Liver (tissue), 9 donors: ENCODE results near the gene KCND2. TPM values are rescaled to one million over a fixed set of nuclear protein-coding genes. Genes with fewer than 3 reads are reported as not detected.

Experiments used
- DNase-seq: peaks from one replicate; pipeline ENCODE4 v3.0.0-alpha.2; 2017; ENCODE audit warnings: low spot score
- H3K27ac ChIP-seq, 2 donors: one replicate each; pipeline ENCODE4 v1.7.0; 2013; ENCODE audit warnings: inconsistent platforms in 2 of 2, low read length in 2 of 2, control low read depth in 1 of 2, low read depth in 1 of 2, mild to moderate bottlenecking in 1 of 2
- H3K27me3 ChIP-seq, 4 donors: one replicate each; pipeline versions ENCODE4 v1.6.1 to v1.7.0; 2013; ENCODE audit warnings: low read length in 3 of 4, inconsistent platforms in 1 of 4, mild to moderate bottlenecking in 1 of 4, moderate library complexity in 1 of 4; ENCODE audit not compliant: control insufficient read depth in 4 of 4, insufficient read depth in 4 of 4
- H3K36me3 ChIP-seq, 4 donors: one replicate each; pipeline versions ENCODE4 v1.6.1 to v1.7.0; 2013; ENCODE audit warnings: low read length in 3 of 4, mild to moderate bottlenecking in 3 of 4, low read depth in 1 of 4, moderate library complexity in 1 of 4; ENCODE audit not compliant: control insufficient read depth in 4 of 4, insufficient read depth in 3 of 4
- H3K4me1 ChIP-seq, 4 donors: one replicate each; pipeline versions ENCODE4 v1.6.1 to v1.7.0; 2013; ENCODE audit warnings: low read length in 3 of 4, mild to moderate bottlenecking in 3 of 4, moderate library complexity in 1 of 4; ENCODE audit not compliant: control insufficient read depth in 4 of 4, insufficient read depth in 4 of 4
- H3K4me3 ChIP-seq, 3 donors: one replicate each; pipeline versions ENCODE4 v1.6.1 to v1.7.0; 2013; ENCODE audit warnings: low read length in 3 of 3, control low read depth in 1 of 3, low read depth in 1 of 3, mild to moderate bottlenecking in 1 of 3
- H3K9ac ChIP-seq, 2 donors: one replicate each; pipeline ENCODE4 v1.7.0; 2013; ENCODE audit warnings: low read length in 2 of 2, mild to moderate bottlenecking in 2 of 2, moderate library complexity in 2 of 2, control low read depth in 1 of 2, low read depth in 1 of 2
- H3K9me3 ChIP-seq, 4 donors: one replicate each; pipeline versions ENCODE4 v1.6.1 to v1.7.0; 2013; ENCODE audit warnings: low read length in 3 of 4; ENCODE audit not compliant: control insufficient read depth in 4 of 4
- EGR1 ChIP-seq, 2 donors: IDR thresholded peaks; 2 replicates each; pipeline ENCODE4 v1.6.1; 2016 to 2018; ENCODE audit warnings: antibody characterized with exemption in 2 of 2, low read depth in 2 of 2
- FOXA1 ChIP-seq: IDR thresholded peaks from 2 replicates; pipeline ENCODE4 v1.6.1; 2016; ENCODE audit warnings: antibody characterized with exemption
- GABPA ChIP-seq, 2 donors: IDR thresholded peaks in 1 of 2; conservative IDR thresholded peaks in 1 of 2; 2 replicates each; pipeline ENCODE4 v1.6.1; 2016; ENCODE audit warnings: antibody characterized with exemption in 2 of 2, mild to moderate bottlenecking in 1 of 2, moderate library complexity in 1 of 2
- HNF4A ChIP-seq, 2 donors: conservative IDR thresholded peaks; 2 replicates each; pipeline ENCODE4 v1.6.1; 2016; ENCODE audit warnings: antibody characterized with exemption in 2 of 2, mild to moderate bottlenecking in 2 of 2
- HNF4G ChIP-seq: IDR thresholded peaks from 2 replicates; pipeline ENCODE4 v1.6.1; 2016; ENCODE audit warnings: antibody characterized with exemption
- JUND ChIP-seq, 2 donors: IDR thresholded peaks; 2 replicates each; pipeline ENCODE4 v1.6.1; 2016; ENCODE audit warnings: antibody characterized with exemption in 2 of 2
- NR2F2 ChIP-seq: IDR thresholded peaks from 2 replicates; pipeline ENCODE4 v1.6.1; 2016; ENCODE audit warnings: antibody characterized with exemption
- RAD21 ChIP-seq, 2 donors: IDR thresholded peaks; 2 replicates each; pipeline ENCODE4 v1.6.1; 2016; ENCODE audit warnings: antibody characterized with exemption in 2 of 2, mild to moderate bottlenecking in 2 of 2
- RXRA ChIP-seq, 2 donors: IDR thresholded peaks; 2 replicates each; pipeline ENCODE4 v1.6.1; 2017 to 2018; ENCODE audit warnings: antibody characterized with exemption in 2 of 2, mild to moderate bottlenecking in 1 of 2
- SP1 ChIP-seq: IDR thresholded peaks from 2 replicates; pipeline ENCODE4 v1.6.1; 2018; ENCODE audit warnings: antibody characterized with exemption, mild to moderate bottlenecking
- TAF1 ChIP-seq: conservative IDR thresholded peaks from 2 replicates; pipeline ENCODE4 v1.6.1; 2016; ENCODE audit warnings: antibody characterized with exemption, mild to moderate bottlenecking
- YY1 ChIP-seq: IDR thresholded peaks from 2 replicates; pipeline ENCODE4 v1.6.1; 2016; ENCODE audit warnings: antibody characterized with exemption, mild to moderate bottlenecking
- WGBS: extraction: QIAGEN DNeasy Blood & Tissue Kit; methylation state at CpG from one replicate; pipeline ENCODE4 v1.1.7; 2013; 5-methylcytosine and 5-hydroxymethylcytosine counted together
- polyA plus RNA-seq, 2 donors: library from polyadenylated mRNA; stranded (reverse) in 1 of 2; unstranded in 1 of 2; fragments of 200-250 nt in 1 of 2; fragments of >200 nt in 1 of 2; fragmentation: Nextera tagmentation in 1 of 2; extraction: Ambion mirVana in 1 of 2; gene quantifications; one replicate each; pipeline versions ENCODE4 v1.2.1 to v1.2.3, GENCODE V29; 2013 to 2015
- total RNA-seq, 2 donors: library from RNA; depleted of rRNA; stranded (reverse); fragments of >200 nt; gene quantifications; one replicate each; pipeline ENCODE4 v1.2.3, GENCODE V29; 2014
- TF ChIP-seq, protein P1 (sequence below): IDR thresholded peaks from 2 replicates; pipeline ENCODE4 v1.6.1; 2016; ENCODE audit warnings: antibody characterized with exemption, mild to moderate bottlenecking
- TF ChIP-seq, protein P2 (sequence below): IDR thresholded peaks from 2 replicates; pipeline ENCODE4 v1.6.1; 2016; ENCODE audit warnings: antibody characterized with exemption
- TF ChIP-seq, protein P3 (sequence below): IDR thresholded peaks from 2 replicates; pipeline ENCODE4 v1.6.1; 2016; ENCODE audit warnings: antibody characterized with exemption
- TF ChIP-seq, protein P4 (sequence below): IDR thresholded peaks from 2 replicates; pipeline ENCODE4 v1.6.1; 2016; ENCODE audit warnings: antibody characterized with exemption
- TF ChIP-seq, protein P5 (sequence below): fragments of 150-350 bp; IDR thresholded peaks from 2 replicates; pipeline ENCODE4 v1.5.1; 2017; ENCODE audit warnings: improper control_type of control experiment, low read depth, low read length; ENCODE audit not compliant: missing input control
- donor health status: healthy.
- donor health status: healthy.
- donor health status: healthy.
- donor health status: healthy.
- donor health status: healthy.

KCND2 gene
- total and polyA plus RNA-seq, 4 donors, result 0.02 to 0.22 (median 0.07) TPM

DNA sequence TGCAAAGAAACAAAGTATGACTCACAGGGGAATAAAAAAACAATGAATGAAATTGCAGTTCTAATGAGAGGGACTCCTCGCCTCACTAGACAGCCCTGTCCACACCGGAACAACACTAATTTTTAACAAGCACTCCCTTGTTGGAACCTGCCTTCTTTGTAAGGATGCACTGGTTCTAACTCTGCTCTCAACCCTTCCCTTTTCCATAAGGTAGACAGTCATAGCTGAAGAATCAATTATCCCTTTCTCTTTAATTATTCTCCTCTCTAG lies 519.8 kb downstream of the KCND2 start:
- over 99% methylated on average over 2 of the region's 2 CpGs for WGBS
- Histone ChIP-seq H3K36me3 (peaks cover 0 to 6% (median 3%) of the 10 kb centered on the region in 4 donors), H3K9ac (no peak overlapping the region), H3K4me1 (peaks cover 0 to 3% (median 0%) of the 10 kb centered on the region in 4 donors), H3K27me3 (no peaks in the 10 kb centered on the region), H3K9me3 (peaks cover 0 to 3% (median 1%) of the 10 kb centered on the region in 4 donors), H3K4me3 (no peak overlapping the region), H3K27ac (no peak overlapping the region)
- TF ChIP-seq JUND (IDR thresholded peaks at IDR 0.05) (no peak), RAD21 (IDR thresholded peaks at IDR 0.05) (no peak), GABPA (IDR thresholded peaks at IDR 0.05 in 1 of 2, conservative IDR thresholded peaks at IDR 0.05 in 1 of 2) (no peak), NR2F2 (no peak), HNF4A (conservative IDR thresholded peaks at IDR 0.05) (no peak), HNF4G (no peak), SP1 (no peak), RXRA (IDR thresholded peaks at IDR 0.05) (no peak), FOXA1 (no peak), YY1 (no peak), TAF1 (no peak), EGR1 (IDR thresholded peaks at IDR 0.05; ENCODE audit: low read depth in 2 of 2) (no peak)
- TF ChIP-seq, protein P1, sequence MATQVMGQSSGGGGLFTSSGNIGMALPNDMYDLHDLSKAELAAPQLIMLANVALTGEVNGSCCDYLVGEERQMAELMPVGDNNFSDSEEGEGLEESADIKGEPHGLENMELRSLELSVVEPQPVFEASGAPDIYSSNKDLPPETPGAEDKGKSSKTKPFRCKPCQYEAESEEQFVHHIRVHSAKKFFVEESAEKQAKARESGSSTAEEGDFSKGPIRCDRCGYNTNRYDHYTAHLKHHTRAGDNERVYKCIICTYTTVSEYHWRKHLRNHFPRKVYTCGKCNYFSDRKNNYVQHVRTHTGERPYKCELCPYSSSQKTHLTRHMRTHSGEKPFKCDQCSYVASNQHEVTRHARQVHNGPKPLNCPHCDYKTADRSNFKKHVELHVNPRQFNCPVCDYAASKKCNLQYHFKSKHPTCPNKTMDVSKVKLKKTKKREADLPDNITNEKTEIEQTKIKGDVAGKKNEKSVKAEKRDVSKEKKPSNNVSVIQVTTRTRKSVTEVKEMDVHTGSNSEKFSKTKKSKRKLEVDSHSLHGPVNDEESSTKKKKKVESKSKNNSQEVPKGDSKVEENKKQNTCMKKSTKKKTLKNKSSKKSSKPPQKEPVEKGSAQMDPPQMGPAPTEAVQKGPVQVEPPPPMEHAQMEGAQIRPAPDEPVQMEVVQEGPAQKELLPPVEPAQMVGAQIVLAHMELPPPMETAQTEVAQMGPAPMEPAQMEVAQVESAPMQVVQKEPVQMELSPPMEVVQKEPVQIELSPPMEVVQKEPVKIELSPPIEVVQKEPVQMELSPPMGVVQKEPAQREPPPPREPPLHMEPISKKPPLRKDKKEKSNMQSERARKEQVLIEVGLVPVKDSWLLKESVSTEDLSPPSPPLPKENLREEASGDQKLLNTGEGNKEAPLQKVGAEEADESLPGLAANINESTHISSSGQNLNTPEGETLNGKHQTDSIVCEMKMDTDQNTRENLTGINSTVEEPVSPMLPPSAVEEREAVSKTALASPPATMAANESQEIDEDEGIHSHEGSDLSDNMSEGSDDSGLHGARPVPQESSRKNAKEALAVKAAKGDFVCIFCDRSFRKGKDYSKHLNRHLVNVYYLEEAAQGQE, result no peak
- TF ChIP-seq, protein P2, sequence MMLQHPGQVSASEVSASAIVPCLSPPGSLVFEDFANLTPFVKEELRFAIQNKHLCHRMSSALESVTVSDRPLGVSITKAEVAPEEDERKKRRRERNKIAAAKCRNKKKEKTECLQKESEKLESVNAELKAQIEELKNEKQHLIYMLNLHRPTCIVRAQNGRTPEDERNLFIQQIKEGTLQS, result no peak
- TF ChIP-seq, protein P3, sequence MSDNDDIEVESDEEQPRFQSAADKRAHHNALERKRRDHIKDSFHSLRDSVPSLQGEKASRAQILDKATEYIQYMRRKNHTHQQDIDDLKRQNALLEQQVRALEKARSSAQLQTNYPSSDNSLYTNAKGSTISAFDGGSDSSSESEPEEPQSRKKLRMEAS, result no peak
- TF ChIP-seq, protein P4, sequence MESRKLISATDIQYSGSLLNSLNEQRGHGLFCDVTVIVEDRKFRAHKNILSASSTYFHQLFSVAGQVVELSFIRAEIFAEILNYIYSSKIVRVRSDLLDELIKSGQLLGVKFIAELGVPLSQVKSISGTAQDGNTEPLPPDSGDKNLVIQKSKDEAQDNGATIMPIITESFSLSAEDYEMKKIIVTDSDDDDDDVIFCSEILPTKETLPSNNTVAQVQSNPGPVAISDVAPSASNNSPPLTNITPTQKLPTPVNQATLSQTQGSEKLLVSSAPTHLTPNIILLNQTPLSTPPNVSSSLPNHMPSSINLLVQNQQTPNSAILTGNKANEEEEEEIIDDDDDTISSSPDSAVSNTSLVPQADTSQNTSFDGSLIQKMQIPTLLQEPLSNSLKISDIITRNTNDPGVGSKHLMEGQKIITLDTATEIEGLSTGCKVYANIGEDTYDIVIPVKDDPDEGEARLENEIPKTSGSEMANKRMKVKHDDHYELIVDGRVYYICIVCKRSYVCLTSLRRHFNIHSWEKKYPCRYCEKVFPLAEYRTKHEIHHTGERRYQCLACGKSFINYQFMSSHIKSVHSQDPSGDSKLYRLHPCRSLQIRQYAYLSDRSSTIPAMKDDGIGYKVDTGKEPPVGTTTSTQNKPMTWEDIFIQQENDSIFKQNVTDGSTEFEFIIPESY, result no peak
- TF ChIP-seq, protein P5, sequence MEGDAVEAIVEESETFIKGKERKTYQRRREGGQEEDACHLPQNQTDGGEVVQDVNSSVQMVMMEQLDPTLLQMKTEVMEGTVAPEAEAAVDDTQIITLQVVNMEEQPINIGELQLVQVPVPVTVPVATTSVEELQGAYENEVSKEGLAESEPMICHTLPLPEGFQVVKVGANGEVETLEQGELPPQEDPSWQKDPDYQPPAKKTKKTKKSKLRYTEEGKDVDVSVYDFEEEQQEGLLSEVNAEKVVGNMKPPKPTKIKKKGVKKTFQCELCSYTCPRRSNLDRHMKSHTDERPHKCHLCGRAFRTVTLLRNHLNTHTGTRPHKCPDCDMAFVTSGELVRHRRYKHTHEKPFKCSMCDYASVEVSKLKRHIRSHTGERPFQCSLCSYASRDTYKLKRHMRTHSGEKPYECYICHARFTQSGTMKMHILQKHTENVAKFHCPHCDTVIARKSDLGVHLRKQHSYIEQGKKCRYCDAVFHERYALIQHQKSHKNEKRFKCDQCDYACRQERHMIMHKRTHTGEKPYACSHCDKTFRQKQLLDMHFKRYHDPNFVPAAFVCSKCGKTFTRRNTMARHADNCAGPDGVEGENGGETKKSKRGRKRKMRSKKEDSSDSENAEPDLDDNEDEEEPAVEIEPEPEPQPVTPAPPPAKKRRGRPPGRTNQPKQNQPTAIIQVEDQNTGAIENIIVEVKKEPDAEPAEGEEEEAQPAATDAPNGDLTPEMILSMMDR, result no peak
- no peak for DNase-seq
